IPS-15b (cell line): Measurements from ENCODE around the gene GP1BB.
"Not testable (repeated sequence)": the region's sequence is repeated elsewhere in the genome, so short reads cannot be mapped to it uniquely, and the experiment has no call there.

Experiments
- H3K27me3 ChIP-seq: one replicate; pipeline ENCODE4 v1.6.1; 2013; ENCODE audit warnings: low read length; ENCODE audit not compliant: control insufficient read depth, insufficient read depth
- H3K36me3 ChIP-seq: one replicate; pipeline ENCODE4 v1.6.1; 2013; ENCODE audit warnings: low read length; ENCODE audit not compliant: control insufficient read depth, insufficient read depth
- H3K4me1 ChIP-seq: one replicate; pipeline ENCODE4 v1.6.1; 2013; ENCODE audit warnings: mild to moderate bottlenecking, low read length; ENCODE audit not compliant: control insufficient read depth, insufficient read depth
- H3K4me3 ChIP-seq: one replicate; pipeline ENCODE4 v1.5.1; 2013; ENCODE audit warnings: low read depth, low read length
- H3K9ac ChIP-seq: one replicate; pipeline ENCODE4 v1.6.1; 2013; ENCODE audit warnings: low read depth, mild to moderate bottlenecking, low read length
- H3K9me3 ChIP-seq: one replicate; pipeline ENCODE4 v1.6.1; 2013; ENCODE audit warnings: mild to moderate bottlenecking, low read length; ENCODE audit not compliant: control insufficient read depth, insufficient read depth

Gene GP1BB

DNA sequence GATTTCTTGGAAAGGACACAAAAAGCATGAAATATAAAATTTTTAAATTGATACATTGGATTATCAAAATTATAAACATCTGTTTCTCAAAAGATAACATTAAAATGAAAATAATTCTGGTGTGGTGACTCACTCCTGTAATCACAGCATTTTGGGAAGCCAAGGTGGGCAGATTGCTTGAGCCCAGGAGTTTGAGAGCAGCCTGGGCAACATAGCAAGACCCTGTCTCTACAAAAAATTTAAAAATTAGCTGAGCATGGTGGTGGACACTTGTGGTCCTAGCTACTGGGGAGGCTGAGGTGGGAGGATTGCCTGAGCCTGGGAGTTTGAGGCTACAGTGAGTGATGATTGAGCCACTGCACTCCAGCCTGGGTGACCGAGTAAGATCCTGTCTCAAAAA, 25.5 kb upstream of the GP1BB start:
- not testable (repeated sequence) for H3K36me3 ChIP-seq, H3K9me3 ChIP-seq, H3K4me1 ChIP-seq, H3K4me3 ChIP-seq, H3K9ac ChIP-seq, H3K27me3 ChIP-seq

DNA sequence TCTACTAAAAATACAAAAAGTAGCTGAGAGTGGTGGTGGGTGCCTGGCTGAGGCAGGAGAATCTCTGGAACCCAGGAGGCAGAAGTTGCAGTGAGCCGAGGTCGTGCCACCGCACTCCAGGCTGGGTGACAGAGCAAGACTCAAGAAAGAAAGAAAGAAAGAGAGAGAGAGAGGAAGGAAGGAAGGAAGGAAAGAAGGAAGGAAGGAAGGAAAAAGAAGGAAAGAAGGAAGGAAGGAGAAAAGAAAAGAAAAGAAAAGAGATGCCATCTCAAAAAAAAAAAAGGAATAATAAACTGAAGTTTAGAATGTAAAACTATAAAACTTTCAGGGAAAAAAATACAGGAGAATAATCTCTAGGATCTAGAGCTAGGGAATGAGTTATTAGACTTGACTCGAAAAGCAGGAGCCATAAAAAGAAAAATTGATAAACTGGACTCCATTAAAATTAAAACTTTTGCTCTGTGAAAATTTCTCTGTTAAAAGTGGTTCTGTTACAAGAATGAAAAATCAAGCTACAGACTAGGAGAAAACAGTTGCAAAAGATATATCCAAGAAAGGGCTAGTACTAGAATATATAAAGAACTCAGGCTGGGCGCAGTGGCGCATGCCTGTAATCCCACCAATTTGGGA, 22.4 kb upstream of the GP1BB start:
- Histone ChIP-seq H3K4me3 (no peak overlapping the region), H3K36me3 (no peaks in the 10 kb centered on the region), H3K27me3 (peaks cover 9% of the 10 kb centered on the region), H3K9ac (no peak overlapping the region), H3K4me1 (peaks cover 11% of the 10 kb centered on the region), H3K9me3 (no peaks in the 10 kb centered on the region)

DNA sequence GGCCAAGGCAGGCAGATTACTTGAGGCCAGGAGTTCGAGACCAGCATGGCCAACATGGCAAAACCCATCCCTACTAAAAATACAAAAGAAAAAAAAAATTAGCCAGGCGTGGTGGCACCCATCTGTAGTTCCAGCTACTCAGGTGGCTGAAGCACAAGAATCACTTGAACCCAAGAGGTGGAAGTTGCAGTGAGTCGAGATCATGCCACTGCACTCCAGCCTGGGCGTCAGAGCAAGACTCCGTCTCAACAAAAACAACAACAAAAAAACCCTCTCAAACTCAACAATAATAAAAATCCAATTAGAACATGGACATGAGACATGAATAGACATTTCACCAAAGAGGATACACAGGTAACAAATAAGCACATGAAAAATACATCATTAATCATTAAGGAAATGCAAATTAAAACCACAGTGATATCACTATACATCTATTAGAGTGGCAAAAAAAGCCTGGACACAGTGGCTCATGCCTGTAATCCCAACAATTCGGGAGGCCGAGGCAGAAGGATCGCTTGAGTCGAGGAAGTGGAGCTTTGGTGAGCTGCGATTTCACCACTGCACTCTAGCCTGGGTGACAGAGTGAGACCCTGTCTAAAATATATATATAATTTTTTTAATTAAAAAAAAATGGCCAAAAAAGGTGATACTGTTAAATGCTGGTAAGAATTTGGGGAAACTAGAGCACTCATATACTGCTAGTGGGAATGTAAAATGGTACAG, 21.8 kb upstream of the GP1BB start:
- H3K9ac ChIP-seq, result no peak overlapping the region
- H3K4me1 ChIP-seq, result peaks cover 11% of the 10 kb centered on the region
- no peaks in the 10 kb centered on the region for H3K36me3 ChIP-seq
- peaks cover 9% of the 10 kb centered on the region for H3K27me3 ChIP-seq
- H3K9me3 ChIP-seq, result no peaks in the 10 kb centered on the region
- H3K4me3 ChIP-seq, result no peak overlapping the region

DNA sequence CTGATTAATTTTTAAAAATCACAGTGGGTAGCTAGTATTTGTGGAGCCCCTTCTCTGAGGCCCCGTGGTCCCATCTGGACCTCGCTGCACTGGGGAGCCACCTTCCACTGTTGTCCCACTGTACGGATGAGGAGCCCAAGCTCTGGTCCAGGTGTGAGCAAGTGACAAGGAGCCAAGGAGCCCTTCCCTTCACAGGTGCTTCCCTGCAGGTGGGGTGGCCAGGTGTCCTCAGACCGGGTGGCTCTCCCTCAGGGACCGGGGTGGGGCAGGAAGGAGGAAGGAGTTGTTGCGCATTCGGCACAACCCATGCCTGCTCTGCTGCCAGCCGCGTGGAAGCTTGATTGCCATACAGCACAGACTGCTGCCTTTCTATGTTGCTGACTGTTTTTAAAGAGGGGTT, 19.5 kb upstream of the GP1BB start:
- no peak overlapping the region for H3K9ac ChIP-seq
- peaks cover 3% of the 10 kb centered on the region for H3K36me3 ChIP-seq
- peaks cover 16% of the 10 kb centered on the region for H3K27me3 ChIP-seq
- H3K9me3 ChIP-seq, result no peaks in the 10 kb centered on the region
- peaks cover 11% of the 10 kb centered on the region for H3K4me1 ChIP-seq
- no peak overlapping the region for H3K4me3 ChIP-seq

DNA sequence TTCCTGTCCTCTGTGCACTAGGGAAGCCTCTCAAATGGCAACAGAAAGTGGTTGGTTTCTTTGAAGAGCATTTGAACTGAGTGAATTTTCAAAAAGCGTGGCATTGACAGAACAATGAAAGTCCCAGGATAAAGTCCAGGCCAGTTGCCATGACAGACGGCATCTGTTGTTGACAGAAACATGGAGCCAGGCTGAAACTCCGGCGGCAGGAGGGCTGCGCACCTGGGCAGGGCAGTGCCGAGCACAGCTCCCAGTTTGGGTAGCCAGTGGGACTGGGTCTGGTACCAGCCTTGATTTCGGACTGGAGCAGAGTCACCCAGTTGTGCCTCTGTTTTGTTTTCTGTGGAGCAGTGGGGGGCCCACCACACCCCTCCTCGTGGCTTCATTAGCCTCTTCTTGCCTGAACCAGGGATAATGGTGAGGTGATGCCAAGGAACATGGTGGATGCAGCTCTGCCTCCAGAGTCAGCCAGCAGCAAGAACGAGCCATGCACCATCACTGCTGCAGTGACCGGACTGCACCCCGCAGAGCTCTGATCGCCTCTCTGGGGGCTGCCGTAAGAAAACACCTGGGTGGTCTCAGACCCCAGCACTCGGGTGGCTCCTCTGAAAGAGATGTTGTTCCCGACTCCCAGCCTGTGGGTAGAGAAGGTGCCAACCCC, 18.9 kb upstream of the GP1BB start:
- Histone ChIP-seq H3K27me3 (peaks cover 16% of the 10 kb centered on the region), H3K4me1 (peaks cover 11% of the 10 kb centered on the region)

DNA sequence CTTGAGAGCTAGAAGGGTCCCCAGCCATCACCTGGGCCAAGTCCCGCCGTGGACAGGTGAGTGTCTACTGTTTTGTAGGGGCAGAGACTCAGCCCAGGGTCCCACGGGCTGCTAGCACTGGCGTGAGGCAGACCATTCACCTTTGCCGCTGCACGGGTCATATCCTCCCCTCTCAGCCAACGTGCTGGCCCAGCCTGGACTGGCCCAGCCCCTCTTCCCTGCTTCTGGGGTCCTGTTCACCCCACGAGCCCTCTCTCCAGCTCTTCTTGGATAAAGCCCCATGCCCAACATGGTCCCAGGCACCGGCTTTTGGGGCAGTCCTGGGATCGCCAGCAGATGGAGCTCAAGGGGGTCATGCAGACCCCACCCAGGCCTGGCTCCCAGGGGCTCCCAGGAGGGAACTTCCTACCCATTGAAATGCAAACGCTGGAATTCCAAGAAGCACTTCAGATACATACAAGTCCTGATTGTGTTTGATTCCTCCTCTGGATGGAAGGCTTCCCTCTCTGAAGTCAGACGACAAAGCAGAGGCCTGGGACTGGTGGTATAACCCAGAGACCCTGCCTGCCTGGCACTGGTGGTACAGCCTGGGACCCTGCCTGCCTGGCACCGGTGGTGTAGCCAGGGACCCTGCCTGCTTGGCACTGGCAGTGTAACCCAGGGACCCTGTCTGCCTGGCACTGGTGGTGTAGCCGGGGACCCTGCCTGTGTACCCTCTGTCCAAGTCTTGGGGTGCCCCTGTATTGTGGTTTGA, 18.0 kb upstream of the GP1BB start:
- no peak overlapping the region for H3K9ac ChIP-seq
- peaks cover 11% of the 10 kb centered on the region for H3K4me1 ChIP-seq
- peak overlapping the region; percentile 35 for H3K4me3 ChIP-seq
- no peaks in the 10 kb centered on the region for H3K9me3 ChIP-seq
- peaks cover 3% of the 10 kb centered on the region for H3K36me3 ChIP-seq
- H3K27me3 ChIP-seq, result peaks cover 16% of the 10 kb centered on the region

More for the DNA sequence above, 18.9 kb upstream of the GP1BB start:
- no peak overlapping the region for H3K9ac ChIP-seq
- H3K9me3 ChIP-seq, result no peaks in the 10 kb centered on the region
- H3K4me3 ChIP-seq, result no peak overlapping the region
- peaks cover 3% of the 10 kb centered on the region for H3K36me3 ChIP-seq

DNA sequence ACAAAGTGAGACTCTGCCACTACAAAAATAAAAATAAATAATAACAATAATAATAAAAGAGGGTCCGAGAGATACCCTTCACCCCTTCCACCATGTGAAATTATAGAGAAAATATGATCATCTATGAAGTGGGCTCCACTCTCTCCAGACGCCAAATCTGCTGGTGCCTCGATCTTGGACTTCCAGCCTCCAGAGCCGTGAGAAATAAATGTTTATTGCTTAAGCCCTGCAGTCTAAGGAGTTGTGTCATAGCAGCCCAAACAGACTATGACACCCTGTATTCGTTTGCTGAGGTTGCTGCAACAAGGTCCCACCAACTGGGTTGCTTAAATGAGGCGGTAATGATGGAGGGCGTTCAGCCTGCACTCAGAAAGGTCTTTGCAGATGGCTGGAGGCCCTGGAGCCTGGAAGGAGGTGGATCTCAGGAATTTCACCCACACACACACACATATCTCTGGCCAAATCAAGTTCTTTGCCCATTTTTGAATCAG, 16.6 kb upstream of the GP1BB start:
- H3K4me3 ChIP-seq, result no peak overlapping the region
- H3K4me1 ChIP-seq, result peaks cover 11% of the 10 kb centered on the region
- no peak overlapping the region for H3K9ac ChIP-seq
- H3K36me3 ChIP-seq, result peaks cover 3% of the 10 kb centered on the region
- peaks cover 19% of the 10 kb centered on the region for H3K27me3 ChIP-seq
- H3K9me3 ChIP-seq, result no peaks in the 10 kb centered on the region

DNA sequence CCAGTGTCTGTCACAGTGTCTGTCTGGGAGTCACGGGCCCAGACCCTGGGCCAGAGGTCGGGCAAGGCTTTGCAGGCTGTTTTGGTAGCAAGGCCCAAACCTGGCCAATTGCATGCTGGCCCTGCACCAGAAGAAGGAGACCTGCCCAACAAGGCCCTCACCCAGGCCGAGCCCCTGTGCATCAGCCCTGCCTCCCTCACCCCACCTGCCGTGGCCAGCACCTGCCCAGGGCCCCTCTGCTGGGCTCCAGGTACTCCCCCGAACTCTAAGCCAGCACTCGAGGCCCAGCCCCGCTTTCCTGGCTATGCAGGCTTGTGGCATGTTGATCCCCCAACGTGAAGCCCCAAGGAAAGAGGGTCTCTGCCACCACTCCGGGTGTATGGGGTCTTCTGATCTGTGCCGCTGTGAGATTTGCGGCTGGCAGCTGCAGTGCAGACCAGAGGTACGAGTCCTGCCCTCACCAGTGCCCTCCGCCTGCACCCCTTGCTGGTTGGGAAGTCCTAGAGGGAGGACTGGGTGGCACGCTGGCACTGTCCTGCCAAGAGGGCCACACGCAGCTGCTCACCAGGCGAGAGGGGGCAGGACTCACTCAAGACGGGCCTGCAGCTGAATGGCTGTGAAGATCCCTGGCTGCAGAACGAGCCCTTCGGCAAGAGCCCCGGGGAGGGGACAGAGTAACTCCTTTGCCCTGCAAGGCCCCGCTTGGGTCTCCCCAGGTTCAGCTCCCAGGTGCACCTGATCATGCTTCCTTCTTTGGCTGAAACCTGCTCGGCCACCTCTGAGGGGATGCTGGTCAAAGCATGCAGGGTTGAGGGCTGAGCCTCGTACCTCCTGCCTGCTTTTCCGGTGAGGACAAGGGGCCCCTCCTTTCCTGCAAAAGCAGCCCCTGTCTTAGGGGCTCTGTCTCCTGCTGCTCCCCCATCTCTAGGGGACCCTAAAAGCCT, 15.7 kb upstream of the GP1BB start:
- H3K9me3 ChIP-seq, result no peaks in the 10 kb centered on the region
- H3K36me3 ChIP-seq, result peaks cover 3% of the 10 kb centered on the region
- no peak overlapping the region for H3K4me3 ChIP-seq
- H3K4me1 ChIP-seq, result peaks cover 11% of the 10 kb centered on the region
- peaks cover 20% of the 10 kb centered on the region for H3K27me3 ChIP-seq
- H3K9ac ChIP-seq, result no peak overlapping the region

DNA sequence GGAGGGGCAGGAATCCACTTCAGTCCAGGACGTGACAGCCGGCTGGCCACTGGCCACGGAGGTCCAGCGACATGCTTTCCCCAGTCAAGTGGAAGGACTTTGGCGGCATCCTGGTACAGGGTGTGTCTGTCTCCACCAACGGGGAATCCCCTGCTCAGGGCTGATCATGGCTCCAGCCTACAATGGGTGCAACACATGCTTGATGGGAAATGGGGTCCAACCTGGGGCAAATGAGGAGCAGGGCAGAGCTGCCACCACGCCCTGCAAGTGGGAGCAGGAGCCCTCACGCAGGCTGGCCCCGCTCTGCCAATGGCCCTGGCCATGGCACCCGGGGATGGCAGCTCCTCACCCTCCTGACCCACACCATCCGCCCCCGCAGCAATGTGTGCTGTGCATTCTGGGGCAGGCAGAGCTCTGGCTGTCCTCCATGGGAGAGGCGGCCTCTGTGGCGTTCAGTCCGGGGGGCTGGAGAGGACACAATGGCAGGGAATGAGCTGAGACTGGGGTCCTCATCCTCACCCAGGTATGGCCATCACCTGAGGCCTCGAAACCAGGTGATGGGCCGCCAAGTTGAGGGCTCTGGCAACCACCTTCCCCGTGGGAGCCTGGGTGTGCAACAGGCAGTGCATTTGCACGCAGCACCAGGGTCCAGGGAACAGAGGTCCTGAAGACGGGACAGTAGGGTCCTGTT, 14.9 kb upstream of the GP1BB start:
- Histone ChIP-seq H3K9ac (no peak overlapping the region), H3K4me1 (peaks cover 11% of the 10 kb centered on the region), H3K9me3 (no peaks in the 10 kb centered on the region), H3K36me3 (peaks cover 3% of the 10 kb centered on the region), H3K4me3 (no peak overlapping the region), H3K27me3 (peaks cover 28% of the 10 kb centered on the region)

DNA sequence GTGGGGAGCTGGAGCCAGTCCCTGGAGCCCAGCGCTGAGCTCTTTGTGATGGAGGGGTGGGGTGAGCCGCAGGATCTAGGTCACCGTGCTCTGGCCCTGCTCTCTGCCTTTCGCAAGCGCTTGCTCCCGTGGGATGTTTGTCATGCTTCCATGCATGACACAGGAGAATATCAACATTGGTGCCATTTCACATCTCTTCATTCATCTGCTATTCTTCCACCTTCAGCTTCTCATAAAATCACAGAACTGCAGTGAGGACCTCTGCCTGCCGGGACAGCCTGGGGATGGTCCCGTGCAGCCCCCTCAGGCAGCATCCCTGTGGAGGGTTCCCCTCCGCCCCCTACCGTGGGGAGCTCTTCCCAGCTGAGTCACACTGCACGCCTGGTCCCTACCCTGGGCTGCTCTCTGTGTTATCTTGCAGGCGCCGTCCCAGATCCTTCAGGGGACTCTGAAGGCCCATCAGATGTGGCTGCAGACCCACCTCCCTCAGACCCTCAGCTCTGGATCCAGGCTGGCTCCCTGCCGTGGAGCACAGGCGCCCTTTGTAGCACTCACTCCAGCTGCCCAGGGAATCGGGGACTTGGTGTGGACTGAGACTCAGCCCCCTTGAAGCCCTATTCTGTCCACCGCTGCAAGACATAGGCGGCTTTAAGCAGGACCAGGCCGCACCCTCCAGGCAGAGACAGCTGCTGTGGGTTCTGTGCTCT, 14.1 kb upstream of the GP1BB start:
- peaks cover 3% of the 10 kb centered on the region for H3K36me3 ChIP-seq
- peaks cover 32% of the 10 kb centered on the region for H3K27me3 ChIP-seq
- H3K9ac ChIP-seq, result no peak overlapping the region
- H3K4me3 ChIP-seq, result no peak overlapping the region
- no peaks in the 10 kb centered on the region for H3K9me3 ChIP-seq
- H3K4me1 ChIP-seq, result peaks cover 11% of the 10 kb centered on the region
